H9 (cell line): ENCODE results near the gene ABHD17B. TPM values are rescaled to one million over a fixed set of nuclear protein-coding genes. Genes with fewer than 3 reads are reported as not detected.

ENCODE experiments used
- DNase-seq: peaks from one replicate; pipeline ENCODE4 v3.0.0-alpha.2; 2017
- H2AFZ ChIP-seq: one replicate; pipeline ENCODE4 v1.6.1; 2013; ENCODE audit warnings: mild to moderate bottlenecking, low read length, control low read depth, moderate library complexity
- H2AK5ac ChIP-seq: 2 replicates; pipeline ENCODE4 v1.6.1; 2013; ENCODE audit warnings: low read length, control low read depth, mixed read lengths; ENCODE audit not compliant: insufficient read length
- H2BK120ac ChIP-seq: one replicate; pipeline ENCODE4 v1.6.1; 2013; ENCODE audit warnings: low read depth, mild to moderate bottlenecking, low read length, control low read depth, inconsistent platforms; ENCODE audit not compliant: poor library complexity, severe bottlenecking
- H2BK12ac ChIP-seq: 2 replicates; pipeline ENCODE4 v1.6.1; 2013; ENCODE audit warnings: low read length, control low read depth, mixed read lengths, low read depth; ENCODE audit not compliant: insufficient read length
- H2BK15ac ChIP-seq: 2 replicates; pipeline ENCODE4 v1.6.1; 2013; ENCODE audit warnings: low read depth, low read length, control low read depth
- H2BK20ac ChIP-seq: one replicate; pipeline ENCODE4 v1.6.1; 2013; ENCODE audit warnings: low read depth, mild to moderate bottlenecking, low read length, control low read depth, inconsistent platforms; ENCODE audit not compliant: poor library complexity, severe bottlenecking
- H2BK5ac ChIP-seq: 2 replicates; pipeline ENCODE4 v1.6.1; 2013; ENCODE audit warnings: low read length, control low read depth, mixed read lengths; ENCODE audit not compliant: insufficient read length
- H3K14ac ChIP-seq: 2 replicates; pipeline ENCODE4 v1.6.1; 2013; ENCODE audit warnings: low read length, control low read depth; ENCODE audit not compliant: insufficient read depth
- H3K18ac ChIP-seq: 2 replicates; pipeline ENCODE4 v1.6.1; 2013; ENCODE audit warnings: low read depth, mild to moderate bottlenecking, mixed read lengths, low read length, control low read depth; ENCODE audit not compliant: insufficient read length
- H3K23ac ChIP-seq: 2 replicates; pipeline ENCODE4 v1.6.1; 2013; ENCODE audit warnings: low read length, control low read depth, mixed read lengths, low read depth; ENCODE audit not compliant: insufficient read length
- H3K23me2 ChIP-seq: 2 replicates; pipeline ENCODE4 v1.6.1; 2013; ENCODE audit warnings: low read depth, mild to moderate bottlenecking, mixed read lengths, low read length, control low read depth; ENCODE audit not compliant: insufficient read length, poor library complexity, severe bottlenecking
- H3K27ac ChIP-seq: 2 replicates; pipeline ENCODE4 v1.5.1; 2013; ENCODE audit warnings: low read length, control low read depth, mixed read lengths, low read depth; ENCODE audit not compliant: insufficient read length
- H3K27me3 ChIP-seq: 2 replicates; pipeline ENCODE4 v1.6.1; 2013; ENCODE audit warnings: low read length, control low read depth, inconsistent platforms; ENCODE audit not compliant: insufficient read depth
- H3K4ac ChIP-seq: 2 replicates; pipeline ENCODE4 v1.6.1; 2013; ENCODE audit warnings: low read depth, mild to moderate bottlenecking, control low read depth, inconsistent platforms, low read length, moderate library complexity
- H3K4me1 ChIP-seq: 2 replicates; pipeline ENCODE4 v1.6.1; 2013; ENCODE audit warnings: low read length, control low read depth, inconsistent platforms; ENCODE audit not compliant: insufficient read depth
- H3K4me2 ChIP-seq: 2 replicates; pipeline ENCODE4 v1.6.1; 2013; ENCODE audit warnings: low read length, control low read depth, mixed read lengths; ENCODE audit not compliant: insufficient read length, insufficient read depth
- H3K56ac ChIP-seq: 2 replicates; pipeline ENCODE4 v1.6.1; 2013; ENCODE audit warnings: low read depth, mild to moderate bottlenecking, mixed read lengths, low read length, control low read depth; ENCODE audit not compliant: insufficient read length
- H3K79me1 ChIP-seq: 2 replicates; pipeline ENCODE4 v1.6.1; 2013; ENCODE audit warnings: low read depth, mild to moderate bottlenecking, moderate library complexity, low read length, control low read depth, inconsistent platforms; ENCODE audit not compliant: insufficient read depth, poor library complexity, severe bottlenecking
- H3K79me2 ChIP-seq: 2 replicates; pipeline ENCODE4 v1.6.1; 2013; ENCODE audit warnings: low read length, control low read depth, inconsistent platforms; ENCODE audit not compliant: insufficient read depth
- H3K9ac ChIP-seq: 2 replicates; pipeline ENCODE4 v1.6.1; 2013; ENCODE audit warnings: low read length, control low read depth, mixed read lengths; ENCODE audit not compliant: insufficient read length; ENCODE audit errors: extremely low read depth
- H3K9me3 ChIP-seq: one replicate; pipeline ENCODE4 v1.6.1; 2013; ENCODE audit warnings: low read depth, low read length, inconsistent platforms; ENCODE audit not compliant: control insufficient read depth
- H3T11ph ChIP-seq: one replicate; pipeline ENCODE4 v1.6.1; 2013; ENCODE audit warnings: mild to moderate bottlenecking, low read length, control low read depth, inconsistent platforms
- H4K20me1 ChIP-seq: one replicate; pipeline ENCODE4 v1.6.1; 2013; ENCODE audit not compliant: control insufficient read depth, insufficient read length, insufficient read depth
- H4K5ac ChIP-seq: 2 replicates; pipeline ENCODE4 v1.6.1; 2013; ENCODE audit warnings: low read depth, mild to moderate bottlenecking, mixed read lengths, low read length, control low read depth; ENCODE audit not compliant: insufficient read length
- H4K8ac ChIP-seq: replicated peaks from 2 replicates; pipeline ENCODE4 v1.6.1; 2013; ENCODE audit warnings: low read length, control low read depth, mixed read lengths, low read depth; ENCODE audit not compliant: insufficient read length
- H4K91ac ChIP-seq: 2 replicates; pipeline ENCODE4 v1.6.1; 2013; ENCODE audit warnings: low read depth, mild to moderate bottlenecking, moderate library complexity, mixed read lengths, low read length, control low read depth; ENCODE audit not compliant: insufficient read length
- H3K27ac Mint-ChIP-seq, 3 experiments: 2 replicates in 2 of 3; 3 replicates in 1 of 3; pipeline ENCODE4 v1.8.0; 2020 to 2021; ENCODE audit warnings: mixed read lengths in 3 of 3, mild to moderate bottlenecking in 1 of 3, moderate library complexity in 1 of 3
- H3K27me3 Mint-ChIP-seq: 2 replicates; pipeline ENCODE4 v1.8.0; 2021; ENCODE audit warnings: low read depth, mild to moderate bottlenecking, moderate library complexity, mixed read lengths
- H3K36me3 Mint-ChIP-seq, 3 experiments: 2 replicates in 2 of 3; 3 replicates in 1 of 3; pipeline ENCODE4 v1.8.0; 2020 to 2021; ENCODE audit warnings: low read depth in 3 of 3, mixed read lengths in 3 of 3; ENCODE audit not compliant: insufficient read depth in 1 of 3
- H3K4me1 Mint-ChIP-seq, 2 experiments: 2 replicates each; pipeline ENCODE4 v1.8.0; 2020; ENCODE audit warnings: mixed read lengths in 2 of 2
- H3K4me3 Mint-ChIP-seq, 2 experiments: 2 replicates in 1 of 2; 3 replicates in 1 of 2; pipeline ENCODE4 v1.8.0; 2020 to 2021; ENCODE audit warnings: mild to moderate bottlenecking in 2 of 2, mixed read lengths in 2 of 2, moderate library complexity in 1 of 2
- H3K9me3 Mint-ChIP-seq, 2 experiments: 2 replicates in 1 of 2; 3 replicates in 1 of 2; pipeline ENCODE4 v1.8.0; 2020; ENCODE audit warnings: mild to moderate bottlenecking in 2 of 2, mixed read lengths in 2 of 2, moderate library complexity in 1 of 2
- CTCF ChIP-seq: fragments of 200-600 bp; sonication (generic); conservative IDR thresholded peaks from 3 replicates; pipeline ENCODE4 v1.8.0; 2021; ENCODE audit warnings: antibody characterized with exemption, mild to moderate bottlenecking
- WGBS: extraction: QIAGEN DNeasy Blood & Tissue Kit; methylation state at CpG from one replicate; pipeline ENCODE4 v1.1.7; 2013; ENCODE audit warnings: missing lambda C conversion rate, low lambda C conversion rate, mixed read lengths; ENCODE audit not compliant: insufficient read length; ENCODE audit errors: extremely low coverage; 5-methylcytosine and 5-hydroxymethylcytosine counted together
- total RNA-seq: library from RNA; stranded (reverse); gene quantifications from 2 replicates; pipeline ENCODE4 v1.2.1, GENCODE V29; 2021

The ABHD17B gene
- total RNA-seq, 1 experiment from 2014 or later = 67.6 TPM

- DNase-seq = no peak
- H2BK120ac ChIP-seq = no peak overlapping the region
- no peak overlapping the region for H3K27ac ChIP-seq
- no peak overlapping the region for H3K4ac ChIP-seq
- H3K23me2 ChIP-seq = no peaks in the 10 kb centered on the region
- WGBS = no CpG with 5 or more reads among the region's 2 CpGs
- no peak overlapping the region for H4K5ac ChIP-seq
- Mint-ChIP-seq H3K9me3 (no peaks in the 10 kb centered on the region), H3K36me3 (no peaks in the 10 kb centered on the region), H3K27me3 (no peaks in the 10 kb centered on the region), H3K27ac (0 out of 7 replicates have a peak overlapping the region, but pooled peaks of 1 of the 3 experiments have one; percentile 29), H3K4me1 (peaks cover 24 to 40% of the 10 kb centered on the region in 2 experiments), H3K4me3 (no peak overlapping the region)
- H3K9ac ChIP-seq = no peak overlapping the region
- no peak overlapping the region for H2BK5ac ChIP-seq
- H3K79me1 ChIP-seq = no peaks in the 10 kb centered on the region
- no peaks in the 10 kb centered on the region for H3K9me3 ChIP-seq
- H3K14ac ChIP-seq = no peak overlapping the region
- no peak overlapping the region for H2BK12ac ChIP-seq
- no peaks in the 10 kb centered on the region for H4K20me1 ChIP-seq
- H4K8ac ChIP-seq = no peak overlapping the region
- no peak overlapping the region for H3K23ac ChIP-seq
- H3K4me2 ChIP-seq = no peak overlapping the region
- H3K27me3 ChIP-seq = no peaks in the 10 kb centered on the region
- no peaks in the 10 kb centered on the region; the same call in 1 of the 2 replicates for H3K4me1 ChIP-seq
- no peak overlapping the region for H2BK15ac ChIP-seq
- no peak for TF ChIP-seq CTCF
- H4K91ac ChIP-seq = no peak overlapping the region
- H2AFZ ChIP-seq = no peak overlapping the region
- H3K79me2 ChIP-seq = peaks cover 2% of the 10 kb centered on the region; the same call in 1 of the 2 replicates
- no peak overlapping the region for H2BK20ac ChIP-seq
- H3K18ac ChIP-seq = no peak overlapping the region
- H3K56ac ChIP-seq = no peak overlapping the region
- H3T11ph ChIP-seq = no peak overlapping the region
- H2AK5ac ChIP-seq = no peak overlapping the region
Observed at GRCh38 chr9:71941060-71941568, 30.1 kb upstream of the ABHD17B start.
